ENCODE data around the gene ZMYM4.
"Not testable (repeated sequence)": the region's sequence is repeated elsewhere in the genome, so short reads cannot be mapped to it uniquely, and the experiment has no call there.

The ZMYM4 gene

GRCh38 chr1:35350872-35351271 is 82.4 kb downstream of the ZMYM4 start:
- Histone ChIP-seq H3K4me3 (ENCODE audit: low read length) (no peak overlapping the region), H3K4me1 (ENCODE audit: control insufficient read depth, insufficient read depth, low read length) (no peaks in the 10 kb centered on the region), H3K27me3 (ENCODE audit: control insufficient read depth, insufficient read depth, low read length) (no peaks in the 10 kb centered on the region), H3K9ac (ENCODE audit: low read length) (no peak overlapping the region), H3K9me3 (ENCODE audit: control insufficient read depth, low read length) (no peaks in the 10 kb centered on the region), H3K36me3 (ENCODE audit: control insufficient read depth, insufficient read depth, low read length) (no peaks in the 10 kb centered on the region)

DNA sequence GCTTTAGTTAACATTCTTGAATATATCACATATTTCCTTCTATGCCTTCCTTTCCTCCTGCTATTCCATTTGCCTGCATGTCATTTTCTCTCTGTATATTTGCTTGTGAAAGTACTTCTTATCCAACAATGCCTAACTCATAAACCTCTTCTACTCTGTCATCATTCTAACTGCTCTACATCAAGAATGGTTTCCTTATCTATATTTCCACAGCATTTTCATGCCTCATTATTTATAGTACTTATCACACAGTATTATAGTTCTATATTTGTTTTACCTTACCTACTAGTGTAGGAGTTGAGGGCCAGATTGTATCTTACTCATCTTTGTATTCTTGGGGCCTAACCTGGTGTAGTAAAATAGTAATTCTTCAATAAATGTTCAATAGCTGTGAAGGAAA is 91.5 kb downstream of the ZMYM4 start:
- H3K4me1 ChIP-seq (ENCODE audit: control insufficient read depth, insufficient read depth, low read length): no peaks in the 10 kb centered on the region
- H3K36me3 ChIP-seq (ENCODE audit: control insufficient read depth, insufficient read depth, low read length): peaks cover 3% of the 10 kb centered on the region
- H3K9ac ChIP-seq (ENCODE audit: low read length): no peak overlapping the region
- H3K9me3 ChIP-seq (ENCODE audit: control insufficient read depth, low read length): no peaks in the 10 kb centered on the region
- H3K27me3 ChIP-seq (ENCODE audit: control insufficient read depth, insufficient read depth, low read length): no peaks in the 10 kb centered on the region
- H3K4me3 ChIP-seq (ENCODE audit: low read length): no peak overlapping the region

DNA sequence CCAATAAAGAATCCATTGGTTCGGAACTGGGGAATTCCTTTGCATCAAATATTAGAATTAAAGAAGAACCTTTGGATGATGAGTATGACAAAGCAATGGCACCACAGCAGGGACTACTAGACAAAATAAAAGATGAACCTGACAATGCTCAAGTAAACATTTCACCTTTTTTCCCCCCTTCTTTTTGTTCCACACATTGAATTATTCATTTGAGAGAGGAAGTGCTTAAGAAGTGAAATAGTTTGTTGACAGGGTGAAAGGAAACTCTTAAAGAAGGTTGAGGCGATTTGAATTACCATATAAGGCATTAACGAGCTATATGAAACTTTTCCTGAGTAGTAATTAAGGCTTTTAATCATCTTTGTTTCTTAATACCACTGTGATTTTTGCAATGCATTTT is 93.1 kb downstream of the ZMYM4 start:
- Histone ChIP-seq H3K36me3 (ENCODE audit: control insufficient read depth, insufficient read depth, low read length) (peaks cover 3% of the 10 kb centered on the region), H3K27me3 (ENCODE audit: control insufficient read depth, insufficient read depth, low read length) (no peaks in the 10 kb centered on the region), H3K9me3 (ENCODE audit: control insufficient read depth, low read length) (no peaks in the 10 kb centered on the region), H3K9ac (ENCODE audit: low read length) (no peak overlapping the region), H3K4me3 (ENCODE audit: low read length) (no peak overlapping the region), H3K4me1 (ENCODE audit: control insufficient read depth, insufficient read depth, low read length) (no peaks in the 10 kb centered on the region)

DNA sequence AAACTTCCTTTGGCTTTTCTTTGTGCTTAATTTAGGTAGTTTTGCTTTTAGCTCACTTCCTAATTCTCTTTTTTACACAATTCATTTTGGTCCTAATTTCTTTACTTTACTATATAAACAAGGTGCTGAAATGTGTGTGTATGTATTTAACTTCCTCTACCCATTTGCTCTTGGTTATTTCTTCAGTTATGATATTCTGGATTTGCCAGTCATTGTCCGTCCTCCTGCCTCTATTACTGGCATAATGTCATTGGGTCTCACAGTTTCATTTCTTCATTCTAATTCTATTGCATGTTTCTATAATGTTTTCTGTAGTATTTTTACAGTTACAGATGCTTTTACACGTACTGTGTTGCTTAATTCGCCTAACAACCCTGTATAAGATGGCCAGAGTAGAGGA is 96.2 kb downstream of the ZMYM4 start:
- Histone ChIP-seq H3K9ac (ENCODE audit: low read length) (no peak overlapping the region), H3K4me3 (ENCODE audit: low read length) (no peak overlapping the region), H3K9me3 (ENCODE audit: control insufficient read depth, low read length) (no peaks in the 10 kb centered on the region), H3K27me3 (ENCODE audit: control insufficient read depth, insufficient read depth, low read length) (no peaks in the 10 kb centered on the region), H3K4me1 (ENCODE audit: control insufficient read depth, insufficient read depth, low read length) (no peaks in the 10 kb centered on the region), H3K36me3 (ENCODE audit: control insufficient read depth, insufficient read depth, low read length) (peaks cover 3% of the 10 kb centered on the region)

GRCh38 chr1:35367914-35368313 is 99.4 kb downstream of the ZMYM4 start:
- no peak overlapping the region for H3K4me3 ChIP-seq (ENCODE audit: low read length)
- no peaks in the 10 kb centered on the region for H3K36me3 ChIP-seq (ENCODE audit: control insufficient read depth, insufficient read depth, low read length)
- no peaks in the 10 kb centered on the region for H3K27me3 ChIP-seq (ENCODE audit: control insufficient read depth, insufficient read depth, low read length)
- no peaks in the 10 kb centered on the region for H3K9me3 ChIP-seq (ENCODE audit: control insufficient read depth, low read length)
- no peak overlapping the region for H3K9ac ChIP-seq (ENCODE audit: low read length)
- no peaks in the 10 kb centered on the region for H3K4me1 ChIP-seq (ENCODE audit: control insufficient read depth, insufficient read depth, low read length)

- Histone ChIP-seq H3K36me3 (ENCODE audit: control insufficient read depth, insufficient read depth, low read length) (no peaks in the 10 kb centered on the region), H3K4me1 (ENCODE audit: control insufficient read depth, insufficient read depth, low read length) (no peaks in the 10 kb centered on the region), H3K27me3 (ENCODE audit: control insufficient read depth, insufficient read depth, low read length) (no peaks in the 10 kb centered on the region), H3K9ac (ENCODE audit: low read length) (no peak overlapping the region), H3K4me3 (ENCODE audit: low read length) (no peak overlapping the region), H3K9me3 (ENCODE audit: control insufficient read depth, low read length) (no peaks in the 10 kb centered on the region)
These were observed 101.6 kb downstream of the ZMYM4 start for GRCh38 chr1:35369922-35370671.

GRCh38 chr1:35371506-35371905 is 103.0 kb downstream of the ZMYM4 start:
- H3K9me3 ChIP-seq (ENCODE audit: control insufficient read depth, low read length): no peaks in the 10 kb centered on the region
- H3K27me3 ChIP-seq (ENCODE audit: control insufficient read depth, insufficient read depth, low read length): no peaks in the 10 kb centered on the region
- no peaks in the 10 kb centered on the region for H3K4me1 ChIP-seq (ENCODE audit: control insufficient read depth, insufficient read depth, low read length)
- no peak overlapping the region for H3K9ac ChIP-seq (ENCODE audit: low read length)
- no peaks in the 10 kb centered on the region for H3K36me3 ChIP-seq (ENCODE audit: control insufficient read depth, insufficient read depth, low read length)
- H3K4me3 ChIP-seq (ENCODE audit: low read length): no peak overlapping the region

GRCh38 chr1:35377555-35377954 is 109.0 kb downstream of the ZMYM4 start:
- Histone ChIP-seq H3K36me3 (ENCODE audit: control insufficient read depth, insufficient read depth, low read length) (no peaks in the 10 kb centered on the region), H3K27me3 (ENCODE audit: control insufficient read depth, insufficient read depth, low read length) (no peaks in the 10 kb centered on the region), H3K4me3 (ENCODE audit: low read length) (no peak overlapping the region), H3K4me1 (ENCODE audit: control insufficient read depth, insufficient read depth, low read length) (no peaks in the 10 kb centered on the region), H3K9me3 (ENCODE audit: control insufficient read depth, low read length) (no peaks in the 10 kb centered on the region), H3K9ac (ENCODE audit: low read length) (no peak overlapping the region)

- H3K27me3 ChIP-seq (ENCODE audit: control insufficient read depth, insufficient read depth, low read length): no peaks in the 10 kb centered on the region
- H3K4me3 ChIP-seq (ENCODE audit: low read length): no peak overlapping the region
- H3K9ac ChIP-seq (ENCODE audit: low read length): no peak overlapping the region
- H3K9me3 ChIP-seq (ENCODE audit: control insufficient read depth, low read length): no peaks in the 10 kb centered on the region
- H3K4me1 ChIP-seq (ENCODE audit: control insufficient read depth, insufficient read depth, low read length): no peaks in the 10 kb centered on the region
- H3K36me3 ChIP-seq (ENCODE audit: control insufficient read depth, insufficient read depth, low read length): no peaks in the 10 kb centered on the region
These were observed 111.0 kb downstream of the ZMYM4 start for GRCh38 chr1:35379317-35380000.

GRCh38 chr1:35380111-35380510 is 111.6 kb downstream of the ZMYM4 start:
- not testable (repeated sequence) for H3K27me3 ChIP-seq (ENCODE audit: control insufficient read depth, insufficient read depth, low read length); H3K4me3 ChIP-seq (ENCODE audit: low read length)

GRCh38 chr1:35382107-35382506 is 113.6 kb downstream of the ZMYM4 start:
- Histone ChIP-seq H3K4me1 (ENCODE audit: control insufficient read depth, insufficient read depth, low read length) (no peaks in the 10 kb centered on the region), H3K9me3 (ENCODE audit: control insufficient read depth, low read length) (no peaks in the 10 kb centered on the region), H3K4me3 (ENCODE audit: low read length) (no peak overlapping the region), H3K9ac (ENCODE audit: low read length) (no peak overlapping the region), H3K36me3 (ENCODE audit: control insufficient read depth, insufficient read depth, low read length) (no peaks in the 10 kb centered on the region), H3K27me3 (ENCODE audit: control insufficient read depth, insufficient read depth, low read length) (no peaks in the 10 kb centered on the region)

More at GRCh38 chr1:35380111-35380510, 111.6 kb downstream of the ZMYM4 start:
- not testable (repeated sequence) for H3K36me3 ChIP-seq (ENCODE audit: control insufficient read depth, insufficient read depth, low read length); H3K9me3 ChIP-seq (ENCODE audit: control insufficient read depth, low read length); H3K9ac ChIP-seq (ENCODE audit: low read length); H3K4me1 ChIP-seq (ENCODE audit: control insufficient read depth, insufficient read depth, low read length)

DNA sequence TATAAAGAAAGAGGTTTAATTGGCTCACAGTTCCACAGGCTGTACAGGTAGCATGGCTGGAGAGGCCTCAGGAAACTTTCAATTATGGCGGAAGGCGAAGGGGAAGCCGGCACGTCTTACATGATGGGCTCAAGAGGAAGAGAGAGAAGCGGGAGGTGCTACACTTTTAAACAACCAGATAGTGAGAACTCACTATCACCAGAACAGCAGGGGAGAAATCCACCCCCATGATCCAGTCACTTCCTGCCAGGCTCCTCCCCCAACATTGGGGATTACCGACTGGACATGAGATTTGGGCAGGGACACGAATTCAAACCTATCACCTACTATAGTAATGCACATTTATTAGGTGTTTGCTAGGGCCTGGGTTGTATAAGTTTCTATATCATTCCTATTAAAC is 117.8 kb downstream of the ZMYM4 start:
- no peaks in the 10 kb centered on the region for H3K36me3 ChIP-seq (ENCODE audit: control insufficient read depth, insufficient read depth, low read length)
- no peaks in the 10 kb centered on the region for H3K9me3 ChIP-seq (ENCODE audit: control insufficient read depth, low read length)
- no peak overlapping the region for H3K4me3 ChIP-seq (ENCODE audit: low read length)
- no peaks in the 10 kb centered on the region for H3K4me1 ChIP-seq (ENCODE audit: control insufficient read depth, insufficient read depth, low read length)
- H3K9ac ChIP-seq (ENCODE audit: low read length): no peak overlapping the region
- no peaks in the 10 kb centered on the region for H3K27me3 ChIP-seq (ENCODE audit: control insufficient read depth, insufficient read depth, low read length)

All from mucosa of stomach (tissue), 1 donor.